ENCODE results near the gene GLYATL2.

The GLYATL2 gene

DNA sequence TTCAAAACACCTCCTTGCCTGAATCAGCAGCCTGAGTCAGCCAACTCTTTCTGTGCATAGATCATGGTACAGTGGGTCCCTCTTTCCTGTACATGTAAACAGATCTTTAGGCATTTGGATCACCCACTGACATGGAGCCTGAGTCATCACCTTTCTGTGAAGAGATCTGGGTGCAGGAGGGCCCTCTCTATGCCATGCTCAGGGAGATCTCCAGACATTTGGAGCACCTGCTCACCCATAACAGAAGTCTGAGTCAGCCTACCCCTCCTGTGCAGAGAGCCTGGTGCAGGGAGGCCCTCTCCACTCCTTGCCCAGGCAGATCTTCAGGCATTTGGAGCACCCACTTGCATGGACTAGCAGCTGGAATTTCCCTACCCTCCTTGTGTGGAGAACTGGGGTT is 56.6 kb downstream of the GLYATL2 start:
- no peak for DNase-seq (ENCODE audit: low read depth)
- H3K4me3 ChIP-seq (ENCODE audit: control insufficient read depth, low read depth, low read length): no peak overlapping the region
- TF ChIP-seq, protein P1, sequence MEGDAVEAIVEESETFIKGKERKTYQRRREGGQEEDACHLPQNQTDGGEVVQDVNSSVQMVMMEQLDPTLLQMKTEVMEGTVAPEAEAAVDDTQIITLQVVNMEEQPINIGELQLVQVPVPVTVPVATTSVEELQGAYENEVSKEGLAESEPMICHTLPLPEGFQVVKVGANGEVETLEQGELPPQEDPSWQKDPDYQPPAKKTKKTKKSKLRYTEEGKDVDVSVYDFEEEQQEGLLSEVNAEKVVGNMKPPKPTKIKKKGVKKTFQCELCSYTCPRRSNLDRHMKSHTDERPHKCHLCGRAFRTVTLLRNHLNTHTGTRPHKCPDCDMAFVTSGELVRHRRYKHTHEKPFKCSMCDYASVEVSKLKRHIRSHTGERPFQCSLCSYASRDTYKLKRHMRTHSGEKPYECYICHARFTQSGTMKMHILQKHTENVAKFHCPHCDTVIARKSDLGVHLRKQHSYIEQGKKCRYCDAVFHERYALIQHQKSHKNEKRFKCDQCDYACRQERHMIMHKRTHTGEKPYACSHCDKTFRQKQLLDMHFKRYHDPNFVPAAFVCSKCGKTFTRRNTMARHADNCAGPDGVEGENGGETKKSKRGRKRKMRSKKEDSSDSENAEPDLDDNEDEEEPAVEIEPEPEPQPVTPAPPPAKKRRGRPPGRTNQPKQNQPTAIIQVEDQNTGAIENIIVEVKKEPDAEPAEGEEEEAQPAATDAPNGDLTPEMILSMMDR (IDR thresholded peaks at IDR 0.05; ENCODE audit: control insufficient read depth, insufficient read depth, low read depth, low read length, missing control alignments): no peak

DNA sequence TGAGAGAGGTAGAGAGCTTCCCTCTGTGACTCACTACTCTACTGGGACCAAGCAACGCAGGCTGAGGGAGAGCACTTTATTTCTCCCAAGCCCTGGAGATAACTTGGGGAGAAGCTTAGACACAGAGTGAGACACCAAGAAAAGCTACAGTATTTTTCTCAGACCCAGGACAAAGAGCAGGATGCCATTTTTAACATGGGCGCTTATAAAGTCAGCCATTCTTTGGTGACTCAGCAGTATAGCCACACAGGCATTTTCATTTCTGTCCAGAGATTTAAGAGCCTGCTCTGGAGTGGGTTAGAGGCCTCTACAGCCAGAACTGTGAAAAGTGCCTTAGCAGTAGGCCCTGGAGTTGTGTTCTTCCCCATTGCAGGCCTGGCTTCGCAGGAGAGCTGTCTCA is 57.8 kb downstream of the GLYATL2 start:
- no peak for DNase-seq (ENCODE audit: low read depth)
- H3K4me3 ChIP-seq (ENCODE audit: control insufficient read depth, low read depth, low read length): no peak overlapping the region
- TF ChIP-seq, protein P1 (IDR thresholded peaks at IDR 0.05; ENCODE audit: control insufficient read depth, insufficient read depth, low read depth, low read length, missing control alignments): no peak

DNA sequence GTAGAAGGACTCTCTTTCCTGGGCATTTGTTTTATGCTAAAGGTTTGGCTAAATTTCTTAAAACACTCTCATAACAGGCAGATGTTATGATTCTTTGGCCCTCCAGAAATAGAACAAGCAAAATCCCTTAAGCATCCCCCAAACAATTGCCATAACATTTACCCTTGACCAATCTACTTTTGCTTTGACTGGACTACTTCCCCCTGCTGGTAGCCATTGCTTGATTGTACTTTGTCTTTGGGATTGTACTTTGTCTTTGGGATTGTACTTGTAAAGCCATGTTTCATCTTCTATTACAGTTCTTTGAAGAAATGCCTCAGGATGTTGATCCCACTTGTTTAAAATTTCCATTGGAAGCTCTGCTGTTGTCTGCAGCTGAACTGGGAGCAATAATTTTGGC is 59.5 kb downstream of the GLYATL2 start:
- TF ChIP-seq, protein P1 (IDR thresholded peaks at IDR 0.05; ENCODE audit: control insufficient read depth, insufficient read depth, low read depth, low read length, missing control alignments): no peak
- no peak overlapping the region for H3K4me3 ChIP-seq (ENCODE audit: control insufficient read depth, low read depth, low read length)
- DNase-seq (ENCODE audit: low read depth): no peak

All from AG09309 (cell line).